Measurements from ENCODE around the gene MAGEE2.
"Not testable (repeated sequence)": the region's sequence is repeated elsewhere in the genome, so short reads cannot be mapped to it uniquely, and the experiment has no call there.

Gene MAGEE2

DNA sequence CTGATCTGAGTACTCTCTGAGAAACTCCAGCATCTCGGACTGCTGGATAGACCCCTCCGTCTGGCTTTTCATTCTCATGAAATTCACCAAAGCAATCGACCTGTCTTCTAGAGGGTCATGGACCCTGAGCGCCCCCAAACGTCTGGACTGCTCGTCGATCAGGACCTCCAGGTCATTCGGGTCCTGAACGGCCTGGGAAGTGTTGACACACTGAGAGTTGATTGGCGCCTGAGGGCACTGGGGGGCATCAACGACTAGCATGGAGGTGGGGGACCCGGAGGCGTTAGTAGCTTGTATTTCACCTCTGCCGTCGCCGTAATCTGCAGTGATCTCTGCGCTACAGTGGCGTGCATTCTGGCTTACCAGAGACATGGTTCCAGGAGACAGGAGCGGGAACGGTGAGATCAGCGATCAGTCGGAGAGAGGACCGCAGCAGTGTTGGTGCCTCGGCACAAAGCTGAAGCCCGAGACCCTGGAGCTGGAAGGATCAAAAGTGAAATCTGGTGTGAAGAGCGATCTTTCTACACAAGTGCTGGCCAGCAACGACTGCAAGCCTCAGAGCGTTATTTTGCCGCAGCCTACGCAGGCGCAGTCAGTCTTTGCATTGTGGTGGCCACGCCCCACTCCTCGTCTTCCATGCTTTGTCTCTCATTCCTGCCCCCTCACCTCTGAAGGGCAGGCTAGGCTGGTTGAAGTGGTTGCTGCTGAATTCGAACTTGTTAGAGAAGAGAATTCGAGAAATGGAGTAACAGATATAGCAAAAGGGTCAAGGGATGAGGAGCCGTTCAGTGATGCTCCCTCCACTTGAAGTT is at the start of gene MAGEE2:
Gene MAGEE2 (minus strand): TSS at position 575 of the 812 bp plus-strand sequence. CDS start 203 bp downstream, at position 372.
- DNase-seq (ENCODE audit: low read depth) = no peak
- TF ChIP-seq CTCF (IDR thresholded peaks at IDR 0.05; ENCODE audit: low read depth, low read length, missing control alignments) = no peak
- in situ Hi-C loops (cut with HindIII; ENCODE audit: low sequenced_read_pairs) = no loop called here

GRCh38 chrX:75786290-75786689 is 1.2 kb upstream of the MAGEE2 start:
- in situ Hi-C loops (cut with HindIII; ENCODE audit: low sequenced_read_pairs) = no loop called here
- no peak overlapping the region for H3K4me3 ChIP-seq (ENCODE audit: low read depth, low read length)
- TF ChIP-seq CTCF (IDR thresholded peaks at IDR 0.05; ENCODE audit: low read depth, low read length, missing control alignments) = no peak
- no peak for DNase-seq (ENCODE audit: low read depth)

More for the DNA sequence above, at the start of gene MAGEE2:
- H3K4me3 ChIP-seq (ENCODE audit: low read depth, low read length) = peak within 1 kb of the TSS; percentile 5

DNA sequence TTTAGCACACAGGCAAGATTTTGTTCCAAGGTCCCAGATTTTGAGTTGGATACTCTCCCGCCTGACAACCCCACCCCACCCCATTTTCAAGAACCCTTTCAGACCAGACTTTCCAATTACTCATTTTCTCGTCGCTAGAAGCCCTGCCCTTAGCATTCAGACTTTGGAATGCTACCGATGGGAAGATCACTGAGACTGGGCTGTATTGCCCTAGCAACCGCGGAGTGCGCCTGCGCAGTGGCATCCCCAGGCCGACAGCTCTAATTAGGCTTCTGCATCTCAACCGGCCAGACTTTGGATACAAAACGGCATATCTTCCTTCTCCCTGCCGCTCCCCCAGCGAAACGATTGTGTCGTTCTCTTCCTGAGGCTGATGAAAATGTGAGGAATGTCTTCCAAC is 3.4 kb downstream of the MAGEE2 start:
- no peak for DNase-seq (ENCODE audit: low read depth)
- no peak for TF ChIP-seq CTCF (IDR thresholded peaks at IDR 0.05; ENCODE audit: low read depth, low read length, missing control alignments)
- in situ Hi-C loops (cut with HindIII; ENCODE audit: low sequenced_read_pairs) = no loop called here
- H3K4me3 ChIP-seq (ENCODE audit: low read depth, low read length) = no peak overlapping the region

DNA sequence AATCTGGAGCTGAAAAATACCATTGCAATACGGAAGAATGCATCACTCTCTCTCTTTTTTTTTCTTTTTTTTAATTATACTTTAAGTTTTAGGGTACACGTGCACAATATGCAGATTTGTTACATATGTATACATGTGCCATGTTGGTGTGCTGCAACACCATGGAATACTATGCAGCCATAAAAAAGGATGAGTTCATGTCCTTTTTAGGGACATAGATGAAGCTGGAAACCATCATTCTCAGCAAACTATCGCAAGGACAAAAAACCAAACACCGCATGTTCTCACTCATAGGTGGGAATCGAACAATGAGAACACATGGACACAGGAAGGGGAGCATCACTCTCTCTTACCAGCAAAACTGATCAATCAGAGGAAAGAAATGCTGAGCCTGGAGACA is 17.0 kb downstream of the MAGEE2 start:
- in situ Hi-C loops (cut with HindIII; ENCODE audit: low sequenced_read_pairs); H3K4me3 ChIP-seq (ENCODE audit: low read depth, low read length); DNase-seq (ENCODE audit: low read depth): not testable (repeated sequence)

- in situ Hi-C loops (cut with HindIII; ENCODE audit: low sequenced_read_pairs) = no loop called here
- no peak for TF ChIP-seq CTCF (IDR thresholded peaks at IDR 0.05; ENCODE audit: low read depth, low read length, missing control alignments)
- no peak for DNase-seq (ENCODE audit: low read depth)
- no peak overlapping the region for H3K4me3 ChIP-seq (ENCODE audit: low read depth, low read length)
These were observed 36.6 kb downstream of the MAGEE2 start for GRCh38 chrX:75748431-75748830.

- peak overlapping the region; percentile 44 for H3K4me3 ChIP-seq (ENCODE audit: low read depth, low read length)
- no peak for TF ChIP-seq CTCF (IDR thresholded peaks at IDR 0.05; ENCODE audit: low read depth, low read length, missing control alignments)
- in situ Hi-C loops (cut with HindIII; ENCODE audit: low sequenced_read_pairs) = no loop called here
- no peak for DNase-seq (ENCODE audit: low read depth)
These were observed 38.0 kb downstream of the MAGEE2 start for GRCh38 chrX:75746891-75747639.

Data from astrocyte of the cerebellum (primary cell).